ENCODE data around the gene SLITRK1. TPM values are rescaled to one million over a fixed set of nuclear protein-coding genes. Genes with fewer than 3 reads are reported as not detected.

SLITRK1 gene
- total RNA-seq, 6 experiments from 2014 or later: not detected

GRCh38 chr13:83845106-83845505 lies 37.2 kb downstream of the SLITRK1 start:
- Histone ChIP-seq H3K4me3 (no peak overlapping the region), H3K36me3 (no peaks in the 10 kb centered on the region), H3K27me3 (no peaks in the 10 kb centered on the region), H3K27ac (no peak overlapping the region), H3K9me3 (no peaks in the 10 kb centered on the region), H3K4me1 (no peaks in the 10 kb centered on the region)
- ATAC-seq (no peak), DNase-seq (no peak)
- TF ChIP-seq POLR2A (IDR thresholded peaks at IDR 0.05) (no peak), CTCF (IDR thresholded peaks at IDR 0.05) (no peak)
- intact Hi-C loops (cut with DNase I): no loop called here
- 44% methylated on average over 2 of the region's 2 CpGs for WGBS (ENCODE audit: insufficient coverage, low coverage, low lambda C conversion rate, missing lambda C conversion rate)

- Histone ChIP-seq H3K4me3 (no peak overlapping the region), H3K27me3 (no peaks in the 10 kb centered on the region), H3K9me3 (no peaks in the 10 kb centered on the region), H3K27ac (no peak overlapping the region), H3K36me3 (no peaks in the 10 kb centered on the region), H3K4me1 (no peaks in the 10 kb centered on the region)
- ATAC-seq (no peak), DNase-seq (no peak)
- no peak for TF ChIP-seq CTCF (IDR thresholded peaks at IDR 0.05)
- no peak for TF ChIP-seq POLR2A (IDR thresholded peaks at IDR 0.05)
- intact Hi-C loops (cut with DNase I): no loop called here
- WGBS (ENCODE audit: insufficient coverage, low coverage, low lambda C conversion rate, missing lambda C conversion rate): 53% methylated on average over 3 of the region's 3 CpGs
Measured at GRCh38 chr13:83839146-83839545, 43.1 kb downstream of the SLITRK1 start.

GRCh38 chr13:83831796-83832195 lies 50.5 kb downstream of the SLITRK1 start:
- Histone ChIP-seq H3K27ac (no peak overlapping the region), H3K36me3 (no peaks in the 10 kb centered on the region), H3K4me3 (no peak overlapping the region), H3K27me3 (no peaks in the 10 kb centered on the region), H3K9me3 (no peaks in the 10 kb centered on the region), H3K4me1 (no peaks in the 10 kb centered on the region)
- DNase-seq (no peak), ATAC-seq (no peak)
- no peak for TF ChIP-seq POLR2A (IDR thresholded peaks at IDR 0.05)
- no peak for TF ChIP-seq CTCF (IDR thresholded peaks at IDR 0.05)
- intact Hi-C loops (cut with DNase I): no loop called here
- WGBS (ENCODE audit: insufficient coverage, low coverage, low lambda C conversion rate, missing lambda C conversion rate): 23% methylated on average over 3 of the region's 3 CpGs

- DNase-seq: no peak
- no peak for TF ChIP-seq POLR2A (IDR thresholded peaks at IDR 0.05)
- no peak for TF ChIP-seq CTCF (IDR thresholded peaks at IDR 0.05)
- Histone ChIP-seq H3K27ac (no peak overlapping the region), H3K4me1 (no peaks in the 10 kb centered on the region), H3K27me3 (no peaks in the 10 kb centered on the region), H3K9me3 (no peaks in the 10 kb centered on the region), H3K36me3 (no peaks in the 10 kb centered on the region), H3K4me3 (no peak overlapping the region)
- WGBS (ENCODE audit: insufficient coverage, low coverage, low lambda C conversion rate, missing lambda C conversion rate): 43% methylated on average over 2 of the region's 2 CpGs
- no peak for ATAC-seq
- intact Hi-C loops (cut with DNase I): no loop called here
Measured at GRCh38 chr13:83829810-83830209, 52.5 kb downstream of the SLITRK1 start.

GRCh38 chr13:83827338-83827737 lies 54.9 kb downstream of the SLITRK1 start:
- no peak for ATAC-seq
- intact Hi-C loops (cut with DNase I): no loop called here
- no peak for DNase-seq

More at GRCh38 chr13:83827338-83827737, 54.9 kb downstream of the SLITRK1 start:
- no peaks in the 10 kb centered on the region for H3K36me3 ChIP-seq
- no peaks in the 10 kb centered on the region for H3K9me3 ChIP-seq
- H3K27me3 ChIP-seq: no peaks in the 10 kb centered on the region
- TF ChIP-seq CTCF (IDR thresholded peaks at IDR 0.05): no peak
- no peak for TF ChIP-seq POLR2A (IDR thresholded peaks at IDR 0.05)
- H3K4me1 ChIP-seq: no peaks in the 10 kb centered on the region
- no peak overlapping the region for H3K4me3 ChIP-seq
- no peak overlapping the region for H3K27ac ChIP-seq

Data from right lobe of liver (tissue), 6 donors.